Hematopoietic multipotent progenitor cell treated with erythropoietin and hydrocortisone succinate and interleukin-3 and kit ligand, for 8 days (in vitro differentiated cells): ENCODE data around the gene SLC16A6.
"Not testable (repeated sequence)": the region's sequence is repeated elsewhere in the genome, so short reads cannot be mapped to it uniquely, and the experiment has no call there.

Source experiments
- DNase-seq: peaks from one replicate; pipeline ENCODE4 v3.0.0-alpha.2; 2015

The SLC16A6 gene

GRCh38 chr17:68246271-68247028 is 44.5 kb downstream of the SLC16A6 start:
- no peak for DNase-seq

GRCh38 chr17:68239632-68240366 is 51.1 kb downstream of the SLC16A6 start:
- no peak for DNase-seq

- no peak for DNase-seq
Observed at GRCh38 chr17:68238871-68239253, 52.1 kb downstream of the SLC16A6 start.

- no peak for DNase-seq
Observed at GRCh38 chr17:68238164-68238870, 52.6 kb downstream of the SLC16A6 start.

GRCh38 chr17:68237369-68238163 is 53.4 kb downstream of the SLC16A6 start:
- not testable (repeated sequence) for DNase-seq

- DNase-seq = not testable (repeated sequence)
Observed at GRCh38 chr17:68235336-68235791, 55.6 kb downstream of the SLC16A6 start.

GRCh38 chr17:68234726-68235335 is 56.1 kb downstream of the SLC16A6 start:
- DNase-seq = not testable (repeated sequence)

GRCh38 chr17:68232741-68233140 is 58.2 kb downstream of the SLC16A6 start:
- DNase-seq = not testable (repeated sequence)

GRCh38 chr17:68231541-68231940 is 59.4 kb downstream of the SLC16A6 start:
- no peak for DNase-seq

- DNase-seq = not testable (repeated sequence)
Observed at GRCh38 chr17:68231131-68231530, 59.8 kb downstream of the SLC16A6 start.

GRCh38 chr17:68229619-68230018 is 61.3 kb downstream of the SLC16A6 start:
- DNase-seq = no peak

- no peak for DNase-seq
Observed at GRCh38 chr17:68228817-68229570, 61.9 kb downstream of the SLC16A6 start.

- not testable (repeated sequence) for DNase-seq
Observed at GRCh38 chr17:68228039-68228680, 62.8 kb downstream of the SLC16A6 start.

- not testable (repeated sequence) for DNase-seq
Observed at GRCh38 chr17:68225055-68225454, 65.9 kb downstream of the SLC16A6 start.

GRCh38 chr17:68222606-68223005 is 68.3 kb downstream of the SLC16A6 start:
- DNase-seq = no peak

GRCh38 chr17:68221786-68222185 is 69.1 kb downstream of the SLC16A6 start:
- DNase-seq = no peak

GRCh38 chr17:68220786-68221185 is 70.1 kb downstream of the SLC16A6 start:
- DNase-seq = not testable (repeated sequence)

- DNase-seq = not testable (repeated sequence)
Observed at GRCh38 chr17:68220186-68220585, 70.7 kb downstream of the SLC16A6 start.

GRCh38 chr17:68219429-68219828 is 71.5 kb downstream of the SLC16A6 start:
- not testable (repeated sequence) for DNase-seq
